Mammary epithelial cell (primary cell): ENCODE data around the gene DSC2.

ENCODE experiments used
- CTCF ChIP-seq, 2 donors: IDR thresholded peaks in 1 of 2; conservative IDR thresholded peaks in 1 of 2; 2 replicates each; pipeline ENCODE4 v1.5.1; 2011 to 2012; ENCODE audit warnings: inconsistent platforms in 2 of 2, low read length in 2 of 2, mild to moderate bottlenecking in 2 of 2, control low read depth in 1 of 2, low read depth in 1 of 2; ENCODE audit not compliant: insufficient read depth in 1 of 2; ENCODE audit errors: extremely low read depth in 1 of 2
- EZH2 ChIP-seq: IDR thresholded peaks from 2 replicates; pipeline ENCODE4 v1.6.1; 2012; ENCODE audit warnings: low read length, inconsistent platforms, borderline replicate concordance

GRCh38 chr18:31070206-31070605 is 32.0 kb downstream of the DSC2 start:
- no peak for TF ChIP-seq CTCF (conservative IDR thresholded peaks at IDR 0.05 in 1 of 2, IDR thresholded peaks at IDR 0.05 in 1 of 2; ENCODE audit: extremely low read depth in 1 of 2, insufficient read depth in 1 of 2, low read depth in 1 of 2, low read length in 2 of 2)
- TF ChIP-seq EZH2: no peak
